ENCODE results near the gene CD300LF. TPM values are rescaled to one million over a fixed set of nuclear protein-coding genes. Genes with fewer than 3 reads are reported as not detected.

The CD300LF gene
- total RNA-seq, 4 donors from 2014 or later = not detected

DNA sequence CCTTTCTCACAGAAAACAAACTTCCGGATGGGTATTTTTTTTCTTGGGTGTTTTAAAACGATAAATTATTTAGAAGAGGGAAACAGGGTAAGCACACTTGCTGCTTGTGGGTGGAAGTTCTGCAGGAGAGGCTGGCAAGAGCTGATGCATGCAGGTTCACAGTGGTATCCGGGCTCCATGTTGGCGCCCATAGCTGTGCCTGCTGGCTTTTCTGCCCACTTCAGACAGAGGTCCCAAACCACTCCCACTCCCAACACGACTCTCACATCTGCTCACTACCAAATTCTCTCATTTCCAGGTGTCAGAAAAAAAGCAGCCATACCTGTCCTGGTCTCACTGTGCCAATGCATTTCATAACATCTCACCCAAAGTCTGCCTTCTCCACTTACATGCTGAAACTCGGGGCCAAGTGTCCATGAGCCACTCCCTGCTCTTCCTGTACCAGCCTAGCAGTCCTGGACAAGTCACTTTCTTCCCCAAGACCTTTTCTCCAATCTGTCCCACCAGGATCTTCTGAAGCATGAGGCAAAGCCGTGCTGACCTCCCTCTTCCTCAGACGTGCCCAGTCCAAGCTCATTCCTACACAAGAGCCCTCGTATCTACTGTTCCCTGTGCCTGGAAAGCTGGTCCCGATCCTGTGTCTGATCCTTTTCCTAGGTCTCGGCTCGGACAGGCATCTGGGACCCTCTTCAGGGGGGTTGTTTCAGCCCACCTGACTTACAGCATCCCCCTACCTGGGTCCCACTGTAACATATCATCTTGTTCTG is 1.5 kb downstream of the CD300LF start:
- intact Hi-C loops (cut with DNase I; ENCODE audit: low total_unique reads) (no loop called here), in situ Hi-C loops (cut with MboI; ENCODE audit: low sequenced_read_pairs in 4 of 4) (no loop called here)
- no peak overlapping the region for H3K4me3 ChIP-seq
- H3K27ac ChIP-seq = no peak overlapping the region
- no peaks in the 10 kb centered on the region for H3K36me3 ChIP-seq
- H3K9me3 ChIP-seq = no peaks in the 10 kb centered on the region
- no peaks in the 10 kb centered on the region for H3K4me1 ChIP-seq
- ATAC-seq = no peak
- no peak for DNase-seq
- H3K27me3 ChIP-seq = peaks cover 0 to 3% (median 3%) of the 10 kb centered on the region in 3 donors
- TF ChIP-seq, protein P1, sequence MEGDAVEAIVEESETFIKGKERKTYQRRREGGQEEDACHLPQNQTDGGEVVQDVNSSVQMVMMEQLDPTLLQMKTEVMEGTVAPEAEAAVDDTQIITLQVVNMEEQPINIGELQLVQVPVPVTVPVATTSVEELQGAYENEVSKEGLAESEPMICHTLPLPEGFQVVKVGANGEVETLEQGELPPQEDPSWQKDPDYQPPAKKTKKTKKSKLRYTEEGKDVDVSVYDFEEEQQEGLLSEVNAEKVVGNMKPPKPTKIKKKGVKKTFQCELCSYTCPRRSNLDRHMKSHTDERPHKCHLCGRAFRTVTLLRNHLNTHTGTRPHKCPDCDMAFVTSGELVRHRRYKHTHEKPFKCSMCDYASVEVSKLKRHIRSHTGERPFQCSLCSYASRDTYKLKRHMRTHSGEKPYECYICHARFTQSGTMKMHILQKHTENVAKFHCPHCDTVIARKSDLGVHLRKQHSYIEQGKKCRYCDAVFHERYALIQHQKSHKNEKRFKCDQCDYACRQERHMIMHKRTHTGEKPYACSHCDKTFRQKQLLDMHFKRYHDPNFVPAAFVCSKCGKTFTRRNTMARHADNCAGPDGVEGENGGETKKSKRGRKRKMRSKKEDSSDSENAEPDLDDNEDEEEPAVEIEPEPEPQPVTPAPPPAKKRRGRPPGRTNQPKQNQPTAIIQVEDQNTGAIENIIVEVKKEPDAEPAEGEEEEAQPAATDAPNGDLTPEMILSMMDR (IDR thresholded peaks at IDR 0.05 in 4 of 5, conservative IDR thresholded peaks at IDR 0.05 in 1 of 5) = no peak
- no peak for TF ChIP-seq POLR2A (IDR thresholded peaks at IDR 0.05)

DNA sequence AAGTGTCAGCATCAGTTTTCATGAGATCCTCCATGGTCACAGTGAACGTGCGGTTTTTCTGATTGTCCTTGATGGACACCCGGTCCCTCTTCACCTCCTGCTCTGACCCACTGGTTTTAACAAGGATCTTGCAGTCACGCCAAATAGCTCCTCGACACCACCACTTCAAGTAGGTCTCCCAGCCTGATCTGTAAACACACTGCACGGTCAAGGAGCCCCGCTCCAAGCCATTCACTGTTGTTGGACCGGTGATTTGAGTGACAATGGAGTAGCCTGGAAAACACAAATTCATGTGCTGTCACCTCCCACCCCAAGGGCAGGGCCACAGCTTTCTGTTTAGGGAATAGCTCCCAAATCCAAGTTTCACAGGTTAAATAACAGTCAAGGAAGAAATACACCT is 8.2 kb downstream of the CD300LF start:
- DNase-seq (no peak), ATAC-seq (no peak)
- intact Hi-C loops (cut with DNase I; ENCODE audit: low total_unique reads) (no loop called here), in situ Hi-C loops (cut with MboI; ENCODE audit: low sequenced_read_pairs in 4 of 4) (no loop called here)
- TF ChIP-seq POLR2A (IDR thresholded peaks at IDR 0.05) = no peak
- TF ChIP-seq, protein P1 (IDR thresholded peaks at IDR 0.05 in 4 of 5, conservative IDR thresholded peaks at IDR 0.05 in 1 of 5) = no peak
- no peak overlapping the region for H3K27ac ChIP-seq
- no peak overlapping the region for H3K4me3 ChIP-seq
- no peaks in the 10 kb centered on the region for H3K36me3 ChIP-seq
- H3K27me3 ChIP-seq = no peaks in the 10 kb centered on the region
- no peaks in the 10 kb centered on the region for H3K4me1 ChIP-seq
- no peaks in the 10 kb centered on the region for H3K9me3 ChIP-seq

DNA sequence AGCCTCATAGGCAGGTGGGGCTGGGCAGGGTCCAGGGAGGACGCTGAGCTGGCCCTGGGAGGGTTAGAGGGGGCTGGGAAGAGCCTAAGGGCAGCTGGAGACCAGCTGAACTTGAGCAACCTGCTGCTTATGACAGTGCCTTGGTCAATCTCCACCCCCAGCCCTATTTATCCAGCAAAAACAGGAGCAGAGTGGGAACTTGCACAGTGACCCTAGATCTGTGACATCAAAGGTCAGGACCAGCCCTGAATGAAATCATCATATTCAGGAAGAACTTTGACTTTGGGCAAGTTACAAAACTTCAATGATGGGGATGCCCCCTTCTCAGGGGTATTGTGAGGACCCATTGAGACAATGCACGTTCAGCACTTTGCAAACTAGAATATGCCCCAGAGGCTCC is 9.4 kb downstream of the CD300LF start:
- H3K27ac ChIP-seq = no peak overlapping the region
- intact Hi-C loops (cut with DNase I; ENCODE audit: low total_unique reads) = no loop called here
- TF ChIP-seq, protein P1 (IDR thresholded peaks at IDR 0.05 in 4 of 5, conservative IDR thresholded peaks at IDR 0.05 in 1 of 5) = no peak
- no peak for TF ChIP-seq POLR2A (IDR thresholded peaks at IDR 0.05)
- ATAC-seq (no peak), DNase-seq (no peak)
- no peaks in the 10 kb centered on the region for H3K9me3 ChIP-seq
- H3K36me3 ChIP-seq = no peaks in the 10 kb centered on the region
- in situ Hi-C loops (cut with MboI; ENCODE audit: low sequenced_read_pairs in 4 of 4) = no loop called here
- no peak overlapping the region for H3K4me3 ChIP-seq
- no peaks in the 10 kb centered on the region for H3K27me3 ChIP-seq
- no peaks in the 10 kb centered on the region for H3K4me1 ChIP-seq

DNA sequence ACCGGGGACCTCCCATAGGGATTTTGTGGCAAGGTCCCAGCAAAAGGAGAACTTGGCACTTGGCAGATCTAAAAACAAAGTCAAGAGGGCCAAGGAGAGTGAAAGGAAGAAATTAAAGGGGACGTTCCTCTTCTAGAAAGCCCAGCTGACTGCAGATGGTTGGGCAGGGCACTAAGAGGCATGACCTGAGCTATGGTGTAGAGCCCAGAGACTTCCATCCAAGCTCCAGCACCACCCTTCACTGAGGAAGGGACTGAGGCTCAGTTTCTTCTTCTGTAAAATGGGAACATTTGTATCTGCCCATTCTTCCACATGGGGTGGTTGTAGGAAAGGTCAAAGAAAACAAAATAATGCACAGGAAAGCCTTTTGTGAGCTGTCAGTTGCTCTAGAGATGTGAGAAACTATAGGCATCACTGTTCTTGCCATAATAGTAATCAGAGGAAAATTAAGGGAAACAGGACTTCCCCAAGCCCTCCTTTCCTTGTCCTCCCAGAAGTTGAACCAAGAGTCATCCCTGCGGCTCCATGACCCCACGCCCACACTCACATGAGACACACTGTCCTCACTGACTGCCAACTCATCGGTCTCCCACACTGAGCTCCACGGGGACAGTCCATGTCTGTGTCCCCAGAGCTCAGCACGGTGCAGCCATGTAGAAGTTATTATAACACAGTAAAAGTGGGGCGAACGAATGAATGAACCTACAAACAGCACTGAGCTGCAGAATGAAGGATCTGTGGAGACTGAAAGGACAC is 10.4 kb downstream of the CD300LF start:
- Histone ChIP-seq H3K27me3 (no peaks in the 10 kb centered on the region), H3K27ac (no peak overlapping the region), H3K9me3 (no peaks in the 10 kb centered on the region), H3K36me3 (no peaks in the 10 kb centered on the region), H3K4me3 (no peak overlapping the region), H3K4me1 (no peaks in the 10 kb centered on the region)
- intact Hi-C loops (cut with DNase I; ENCODE audit: low total_unique reads) (no loop called here), in situ Hi-C loops (cut with MboI; ENCODE audit: low sequenced_read_pairs in 4 of 4) (no loop called here)
- no peak for DNase-seq
- no peak for TF ChIP-seq POLR2A (IDR thresholded peaks at IDR 0.05)
- TF ChIP-seq, protein P1 (IDR thresholded peaks at IDR 0.05 in 4 of 5, conservative IDR thresholded peaks at IDR 0.05 in 1 of 5) = no peak
- no peak for ATAC-seq

Measured in gastrocnemius medialis (tissue), 4 donors.